Omental fat pad (tissue), 4 donors: ENCODE results near the gene PRKCA. TPM values are rescaled to one million over a fixed set of nuclear protein-coding genes. Genes with fewer than 3 reads are reported as not detected.

Experiments
- ATAC-seq: fragments of 150-250 bp; one replicate; pipeline ENCODE4 v1.9.1; 2016; ENCODE audit warnings: mild to moderate bottlenecking, moderate library complexity; ENCODE audit not compliant: low FRiP score
- DNase-seq: peaks from one replicate; pipeline ENCODE4 v3.0.0-alpha.2; 2019; ENCODE audit warnings: low spot score
- total RNA-seq, 4 donors: library from RNA; depleted of rRNA; stranded (reverse); fragments of >200 nt; gene quantifications; one replicate each; pipeline ENCODE4 v1.1.0, GENCODE V29; 2016
- TF ChIP-seq, protein P1 (sequence below), 3 donors: fragments of 450-650 bp; IDR thresholded peaks; one replicate each; pipeline ENCODE4 v1.5.1; 2016 to 2017; ENCODE audit warnings: antibody characterized with exemption in 3 of 3, mild to moderate bottlenecking in 3 of 3, moderate library complexity in 2 of 3

The PRKCA gene
- total RNA-seq, 4 donors from 2014 or later, result 6.7 to 14.3 (median 10.3) TPM

DNA sequence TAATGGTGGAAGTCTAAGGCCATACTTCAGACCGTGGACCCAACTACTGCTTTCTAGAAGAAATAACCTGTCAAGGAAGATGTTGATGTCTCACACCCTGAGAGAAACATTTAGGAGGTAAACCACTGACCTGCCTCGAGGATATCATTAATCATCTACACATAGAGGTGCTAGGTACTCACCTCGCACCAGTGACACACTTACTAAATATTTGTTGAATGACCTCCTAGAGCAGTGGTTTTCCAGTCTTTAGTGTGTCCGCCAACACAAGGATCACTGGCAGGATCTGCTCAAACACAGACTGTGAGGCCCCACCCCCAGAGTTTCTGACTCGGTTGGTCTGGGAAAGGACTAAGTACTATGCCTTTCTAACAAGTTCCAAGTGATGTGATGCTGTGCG lies 335.1 kb downstream of the PRKCA start:
- ATAC-seq, result no peak
- no peak for DNase-seq
- TF ChIP-seq, protein P1, sequence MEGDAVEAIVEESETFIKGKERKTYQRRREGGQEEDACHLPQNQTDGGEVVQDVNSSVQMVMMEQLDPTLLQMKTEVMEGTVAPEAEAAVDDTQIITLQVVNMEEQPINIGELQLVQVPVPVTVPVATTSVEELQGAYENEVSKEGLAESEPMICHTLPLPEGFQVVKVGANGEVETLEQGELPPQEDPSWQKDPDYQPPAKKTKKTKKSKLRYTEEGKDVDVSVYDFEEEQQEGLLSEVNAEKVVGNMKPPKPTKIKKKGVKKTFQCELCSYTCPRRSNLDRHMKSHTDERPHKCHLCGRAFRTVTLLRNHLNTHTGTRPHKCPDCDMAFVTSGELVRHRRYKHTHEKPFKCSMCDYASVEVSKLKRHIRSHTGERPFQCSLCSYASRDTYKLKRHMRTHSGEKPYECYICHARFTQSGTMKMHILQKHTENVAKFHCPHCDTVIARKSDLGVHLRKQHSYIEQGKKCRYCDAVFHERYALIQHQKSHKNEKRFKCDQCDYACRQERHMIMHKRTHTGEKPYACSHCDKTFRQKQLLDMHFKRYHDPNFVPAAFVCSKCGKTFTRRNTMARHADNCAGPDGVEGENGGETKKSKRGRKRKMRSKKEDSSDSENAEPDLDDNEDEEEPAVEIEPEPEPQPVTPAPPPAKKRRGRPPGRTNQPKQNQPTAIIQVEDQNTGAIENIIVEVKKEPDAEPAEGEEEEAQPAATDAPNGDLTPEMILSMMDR (IDR thresholded peaks at IDR 0.05), result no peak

DNA sequence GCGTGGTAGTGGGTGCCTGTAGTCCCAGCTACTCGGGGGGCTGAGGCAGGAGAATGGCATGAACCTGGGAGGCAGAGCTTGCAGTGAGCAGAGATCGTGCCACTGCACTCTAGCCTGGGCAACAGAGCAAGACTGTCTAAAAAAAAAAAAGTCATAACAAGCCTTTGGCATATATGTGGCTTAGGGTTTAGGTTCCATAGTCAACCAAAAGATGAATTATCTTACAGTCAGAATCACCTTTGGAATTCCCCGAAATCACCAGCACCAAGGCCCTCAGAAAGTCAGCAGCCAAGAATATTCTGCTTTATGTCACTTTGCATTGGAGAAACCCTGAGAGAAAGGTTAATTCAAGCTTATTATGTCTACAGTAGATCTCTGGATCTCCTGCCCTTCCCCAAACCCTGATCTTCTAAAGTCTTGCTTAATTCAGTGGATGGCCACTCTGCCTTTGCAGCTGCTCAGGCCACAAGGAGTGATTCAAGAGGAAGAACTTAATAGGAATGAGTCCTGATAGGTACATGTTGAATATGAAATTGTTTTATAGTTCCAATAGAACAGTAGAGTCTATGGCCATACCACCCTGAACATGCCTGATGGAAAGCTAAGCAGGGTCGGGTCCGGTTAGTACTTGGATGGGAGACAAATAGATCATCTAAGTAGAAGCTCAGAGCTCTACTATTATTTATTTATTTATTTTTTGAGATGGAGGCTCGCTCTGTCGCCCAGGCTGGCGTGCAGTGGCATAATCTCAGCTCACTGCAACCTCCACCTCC lies 336.5 kb downstream of the PRKCA start:
- TF ChIP-seq, protein P1 (IDR thresholded peaks at IDR 0.05), result no peak
- ATAC-seq, result no peak
- DNase-seq, result no peak

DNA sequence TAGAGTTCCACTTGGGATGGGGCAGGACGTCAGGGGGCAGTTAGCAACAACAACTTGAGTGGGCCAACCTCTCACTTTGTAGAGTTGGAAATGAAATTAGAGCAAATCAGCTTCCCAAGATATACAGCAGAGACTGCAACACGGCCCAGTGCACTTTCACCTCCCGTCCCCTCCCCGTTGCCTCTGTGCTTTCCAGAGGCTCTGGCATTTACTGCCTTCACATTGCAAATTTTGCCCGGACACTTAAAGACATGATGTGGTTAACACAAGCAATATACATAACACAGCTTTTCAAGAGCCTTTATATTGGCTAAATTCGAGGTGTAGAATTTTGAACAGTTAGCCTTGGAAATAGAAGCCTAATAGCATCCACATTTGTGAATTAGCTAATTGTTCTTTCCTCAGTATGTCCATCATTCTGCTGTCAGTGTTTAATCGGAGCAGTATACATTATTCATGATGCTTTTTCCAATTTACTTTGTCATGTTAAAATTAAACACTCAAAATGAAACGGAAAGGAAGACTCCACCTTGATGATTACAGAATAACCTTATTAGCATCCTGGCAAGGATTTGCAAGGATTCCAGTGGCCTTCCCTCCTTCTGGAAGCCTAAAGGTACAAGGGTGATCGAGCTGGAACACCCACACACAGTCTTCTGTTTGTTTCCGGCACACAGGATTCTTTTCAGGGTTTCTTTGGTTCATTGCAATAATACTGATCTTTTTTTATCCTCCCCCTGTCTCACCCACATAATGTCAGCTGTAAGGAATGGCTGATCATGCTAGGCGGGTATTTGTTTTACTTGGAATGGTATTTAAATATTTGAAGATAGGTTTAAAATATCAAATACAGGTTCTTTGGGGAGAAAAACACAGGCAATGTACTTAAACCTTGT lies 341.6 kb downstream of the PRKCA start:
- DNase-seq (no peak), ATAC-seq (no peak)
- TF ChIP-seq, protein P1 (IDR thresholded peaks at IDR 0.05), result no peak

DNA sequence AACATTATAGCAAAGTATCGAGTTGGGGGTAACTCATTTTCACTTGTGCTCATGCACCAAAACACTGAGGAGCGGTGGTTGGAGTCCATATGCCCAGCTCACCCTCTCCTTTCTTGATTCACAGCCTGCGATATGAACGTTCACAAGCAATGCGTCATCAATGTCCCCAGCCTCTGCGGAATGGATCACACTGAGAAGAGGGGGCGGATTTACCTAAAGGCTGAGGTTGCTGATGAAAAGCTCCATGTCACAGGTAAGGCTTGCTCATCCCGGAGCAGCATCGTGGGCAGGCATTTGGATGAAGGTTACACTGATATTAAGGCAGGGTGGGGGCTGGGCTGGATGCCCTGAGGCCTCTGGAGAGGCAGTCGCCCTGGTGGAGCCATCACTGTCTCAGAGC lies 342.8 kb downstream of the PRKCA start:
- TF ChIP-seq, protein P1 (IDR thresholded peaks at IDR 0.05), result no peak
- DNase-seq (no peak), ATAC-seq (no peak)

DNA sequence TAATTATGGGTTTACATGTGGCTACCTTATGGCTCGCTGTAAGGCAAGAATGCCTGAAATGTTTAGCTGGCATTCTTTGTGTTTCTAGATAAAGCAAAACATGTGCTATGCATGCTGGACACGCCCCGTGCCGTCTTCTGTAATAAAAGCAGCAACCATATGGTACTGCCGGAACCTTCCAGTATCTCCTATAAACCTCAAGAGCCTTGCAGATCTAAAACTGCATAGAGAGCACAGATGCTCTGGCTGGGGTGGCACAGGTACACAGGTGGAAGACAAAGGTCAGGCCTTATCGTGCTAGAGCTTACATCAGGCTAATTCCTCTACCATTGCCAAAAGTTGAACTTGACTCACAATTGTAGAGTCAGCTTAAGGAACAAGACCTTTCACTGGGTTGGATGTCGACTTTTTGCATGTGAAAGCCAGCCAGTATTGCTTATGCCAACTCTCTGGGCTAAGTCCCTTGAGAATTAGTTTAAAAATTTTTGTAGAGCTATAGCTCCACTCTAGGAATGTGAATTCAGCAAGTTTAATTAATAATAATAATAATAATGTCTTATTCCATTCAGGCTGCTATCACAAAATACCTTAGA lies 345.1 kb downstream of the PRKCA start:
- ATAC-seq (no peak), DNase-seq (no peak)
- TF ChIP-seq, protein P1 (IDR thresholded peaks at IDR 0.05), result no peak

DNA sequence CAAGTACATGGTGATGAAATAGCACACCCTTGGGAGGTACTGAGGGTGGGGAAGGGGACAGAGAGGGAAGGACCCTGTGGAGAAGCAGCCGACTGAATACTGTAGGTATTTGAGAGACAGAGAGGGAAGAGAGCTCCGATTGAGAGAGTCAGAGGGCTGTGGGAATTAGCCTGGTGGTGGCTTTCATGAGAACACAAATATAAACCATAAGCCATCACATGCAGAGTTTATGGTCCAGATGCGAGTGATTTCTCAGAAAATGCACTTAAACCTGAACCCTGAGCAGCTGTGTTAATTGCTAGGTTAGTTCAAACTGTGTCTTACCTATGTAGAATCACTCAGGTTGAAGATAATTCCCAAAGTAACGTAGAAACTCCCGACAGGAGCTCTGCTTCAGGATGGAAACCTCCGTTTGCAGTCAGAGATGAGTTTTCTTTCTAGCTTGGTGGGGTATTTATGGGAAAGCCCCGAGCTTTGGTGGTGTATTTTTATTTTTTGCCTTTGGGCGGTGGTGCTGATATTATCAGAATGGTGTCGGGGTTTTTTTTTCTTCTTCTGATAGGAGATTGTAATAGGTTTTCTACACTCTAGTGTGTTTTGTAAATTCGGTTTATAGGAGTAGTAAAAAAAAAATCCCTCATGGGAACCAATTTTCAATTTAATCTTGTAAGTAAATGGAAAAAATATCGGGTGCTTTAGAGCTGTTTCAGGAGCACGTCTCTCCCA lies 347.6 kb downstream of the PRKCA start:
- TF ChIP-seq, protein P1 (IDR thresholded peaks at IDR 0.05), result no peak
- DNase-seq (no peak), ATAC-seq (no peak)
